Measurements from ENCODE around the gene IL15RA. TPM values are rescaled to one million over a fixed set of nuclear protein-coding genes. Genes with fewer than 3 reads are reported as not detected.
A peak's percentile ranks its signal among the peaks of the same experiment; 100 is the strongest.
"Not testable (repeated sequence)": the region's sequence is repeated elsewhere in the genome, so short reads cannot be mapped to it uniquely, and the experiment has no call there.

The IL15RA gene
- total RNA-seq, 3 donors from 2014 or later (not counting 1 experiment from before 2014, with no cell fraction given), result 10.7 to 11.8 (median 11.3) TPM

DNA sequence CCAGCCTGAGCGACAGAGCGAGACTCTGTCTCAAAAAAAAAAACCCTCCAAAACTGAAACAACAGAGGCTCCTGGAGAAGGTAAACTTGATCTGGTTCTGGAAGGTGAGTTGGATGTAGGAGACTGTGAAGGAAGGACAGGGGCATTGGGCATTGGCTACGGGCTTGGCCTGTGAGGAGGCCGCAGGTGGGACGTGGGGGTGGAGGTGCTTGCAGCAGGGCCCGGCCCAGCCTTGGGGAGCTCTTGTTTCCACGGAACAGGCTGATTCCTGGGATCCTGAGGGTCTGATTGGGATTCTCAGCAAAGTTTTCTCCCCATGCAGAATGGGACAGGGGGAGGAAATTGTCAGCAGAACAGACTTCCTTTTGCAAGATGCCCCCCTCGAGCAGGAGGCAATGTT is 30.6 kb downstream of the IL15RA start:
- 81% methylated on average over 6 of the region's 8 CpGs for WGBS (ENCODE audit: insufficient coverage)

DNA sequence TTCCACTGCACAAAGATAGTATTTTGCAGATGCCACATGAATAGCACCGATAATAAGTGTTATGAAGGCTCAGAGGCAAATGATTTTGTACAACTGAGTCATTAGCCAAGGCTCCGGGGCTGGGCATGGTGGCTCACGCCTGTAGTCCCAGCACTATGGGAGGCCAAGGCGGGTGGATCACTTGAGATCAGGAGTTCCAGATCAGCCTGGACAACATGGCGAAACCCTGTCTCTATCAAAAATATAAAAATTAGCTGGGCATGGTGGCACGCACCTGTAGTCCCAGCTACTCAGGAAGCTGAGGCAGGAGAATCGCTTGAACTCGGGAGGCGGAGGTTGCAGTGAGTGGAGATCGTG is 30.9 kb downstream of the IL15RA start:
- not testable (repeated sequence) for H3K9me3 ChIP-seq (ENCODE audit: control insufficient read depth, insufficient read depth, low read length); H3K27ac Mint-ChIP-seq; ATAC-seq

More for the DNA sequence above, 30.6 kb downstream of the IL15RA start:
- Histone ChIP-seq H3K27ac (ENCODE audit: low read length) (no peak overlapping the region), H3K36me3 (ENCODE audit: control insufficient read depth, insufficient read depth, low read length) (no peaks in the 10 kb centered on the region), H3K4me1 (ENCODE audit: control insufficient read depth, insufficient read depth, low read length) (peaks cover 19% of the 10 kb centered on the region), H3K4me3 (ENCODE audit: low read length) (no peak overlapping the region), H3K27me3 (ENCODE audit: control insufficient read depth, insufficient read depth, low read length) (no peaks in the 10 kb centered on the region), H3K9me3 (ENCODE audit: control insufficient read depth, insufficient read depth, low read length) (no peaks in the 10 kb centered on the region)
- DNase-seq (no peak), ATAC-seq (no peak)
- Mint-ChIP-seq H3K27me3 (ENCODE audit: low read depth in 2 of 2) (no peaks in the 10 kb centered on the region), H3K27ac (no peak overlapping the region), H3K36me3 (no peaks in the 10 kb centered on the region), H3K4me1 (peaks cover 11 to 14% of the 10 kb centered on the region in 2 donors), H3K9me3 (no peaks in the 10 kb centered on the region), H3K4me3 (no peak overlapping the region)
- intact Hi-C loops (cut with micrococcal nuclease), result no loop called here
- TF ChIP-seq, protein P1, sequence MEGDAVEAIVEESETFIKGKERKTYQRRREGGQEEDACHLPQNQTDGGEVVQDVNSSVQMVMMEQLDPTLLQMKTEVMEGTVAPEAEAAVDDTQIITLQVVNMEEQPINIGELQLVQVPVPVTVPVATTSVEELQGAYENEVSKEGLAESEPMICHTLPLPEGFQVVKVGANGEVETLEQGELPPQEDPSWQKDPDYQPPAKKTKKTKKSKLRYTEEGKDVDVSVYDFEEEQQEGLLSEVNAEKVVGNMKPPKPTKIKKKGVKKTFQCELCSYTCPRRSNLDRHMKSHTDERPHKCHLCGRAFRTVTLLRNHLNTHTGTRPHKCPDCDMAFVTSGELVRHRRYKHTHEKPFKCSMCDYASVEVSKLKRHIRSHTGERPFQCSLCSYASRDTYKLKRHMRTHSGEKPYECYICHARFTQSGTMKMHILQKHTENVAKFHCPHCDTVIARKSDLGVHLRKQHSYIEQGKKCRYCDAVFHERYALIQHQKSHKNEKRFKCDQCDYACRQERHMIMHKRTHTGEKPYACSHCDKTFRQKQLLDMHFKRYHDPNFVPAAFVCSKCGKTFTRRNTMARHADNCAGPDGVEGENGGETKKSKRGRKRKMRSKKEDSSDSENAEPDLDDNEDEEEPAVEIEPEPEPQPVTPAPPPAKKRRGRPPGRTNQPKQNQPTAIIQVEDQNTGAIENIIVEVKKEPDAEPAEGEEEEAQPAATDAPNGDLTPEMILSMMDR (IDR thresholded peaks at IDR 0.05), result no peak

DNA sequence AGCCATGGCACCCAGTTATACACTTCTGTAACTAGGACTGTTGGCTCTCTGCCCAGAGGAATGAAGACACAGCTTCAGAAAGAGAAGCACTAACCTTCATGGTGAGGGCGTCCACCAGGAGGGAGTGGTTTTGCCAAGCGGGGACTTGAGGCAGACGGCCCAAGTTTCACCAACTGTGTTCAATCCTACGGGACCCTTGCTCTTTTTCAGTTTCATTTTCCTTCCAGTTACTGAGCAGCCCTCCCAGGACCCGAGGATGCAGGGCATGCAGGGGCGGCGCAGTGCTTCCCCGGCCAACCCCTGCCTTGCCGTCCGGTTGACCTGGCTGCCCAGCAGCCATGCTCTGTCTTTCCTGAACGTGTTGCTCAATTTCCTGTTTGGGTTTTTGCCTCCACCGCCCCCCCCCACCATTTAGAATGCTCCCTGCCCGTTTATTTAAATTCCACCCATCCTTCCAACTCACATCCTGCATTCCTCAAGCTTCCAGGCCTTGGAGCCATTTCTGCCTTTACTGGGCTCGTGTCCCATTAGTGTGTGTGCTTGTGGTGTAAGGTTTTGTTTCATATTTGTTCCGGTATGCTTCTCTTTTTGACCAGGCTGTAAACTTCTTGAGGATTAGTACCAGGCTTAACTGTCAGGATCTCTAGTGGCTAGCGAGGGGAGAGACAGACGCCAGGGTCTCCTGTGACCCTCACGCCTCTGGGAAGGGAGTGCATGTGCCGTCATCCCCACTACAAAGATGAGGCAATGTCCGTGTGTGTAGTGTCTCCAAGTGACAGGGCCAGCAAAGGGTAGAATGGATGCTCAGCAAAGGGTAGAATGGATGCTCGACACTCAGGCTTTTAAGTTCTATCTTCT is 31.6 kb downstream of the IL15RA start:
- no peaks in the 10 kb centered on the region for H3K36me3 Mint-ChIP-seq
- H3K27me3 ChIP-seq (ENCODE audit: control insufficient read depth, insufficient read depth, low read length), result no peaks in the 10 kb centered on the region
- H3K4me1 Mint-ChIP-seq, result peaks cover 11 to 14% of the 10 kb centered on the region in 2 donors
- H3K9me3 ChIP-seq (ENCODE audit: control insufficient read depth, insufficient read depth, low read length), result no peaks in the 10 kb centered on the region
- H3K27me3 Mint-ChIP-seq (ENCODE audit: low read depth in 2 of 2), result no peaks in the 10 kb centered on the region
- WGBS (ENCODE audit: insufficient coverage), result 45% methylated on average over 21 of the region's 21 CpGs
- TF ChIP-seq, protein P1 (IDR thresholded peaks at IDR 0.05), result no peak
- DNase-seq (no peak), ATAC-seq (peak in 1 of 3 donors; percentile 42)
- no peaks in the 10 kb centered on the region for H3K9me3 Mint-ChIP-seq
- peak overlapping the region in 1 of 2 donors; percentile 63 for H3K27ac Mint-ChIP-seq
- H3K4me3 ChIP-seq (ENCODE audit: low read length), result no peak overlapping the region
- intact Hi-C loops (cut with micrococcal nuclease), result no loop called here
- H3K36me3 ChIP-seq (ENCODE audit: control insufficient read depth, insufficient read depth, low read length), result no peaks in the 10 kb centered on the region
- H3K4me3 Mint-ChIP-seq, result peak overlapping the region; percentile 80
- H3K4me1 ChIP-seq (ENCODE audit: control insufficient read depth, insufficient read depth, low read length), result peaks cover 19% of the 10 kb centered on the region
- H3K27ac ChIP-seq (ENCODE audit: low read length), result no peak overlapping the region

More for the DNA sequence above, 30.9 kb downstream of the IL15RA start:
- intact Hi-C loops (cut with micrococcal nuclease); H3K36me3 Mint-ChIP-seq; H3K27ac ChIP-seq (ENCODE audit: low read length); DNase-seq; H3K4me3 ChIP-seq (ENCODE audit: low read length); H3K27me3 Mint-ChIP-seq (ENCODE audit: low read depth in 2 of 2); H3K27me3 ChIP-seq (ENCODE audit: control insufficient read depth, insufficient read depth, low read length); H3K9me3 Mint-ChIP-seq; H3K36me3 ChIP-seq (ENCODE audit: control insufficient read depth, insufficient read depth, low read length): not testable (repeated sequence)
- peaks cover 19% of the 10 kb centered on the region for H3K4me1 ChIP-seq (ENCODE audit: control insufficient read depth, insufficient read depth, low read length)
- Mint-ChIP-seq H3K4me1 (peaks cover 11 to 14% of the 10 kb centered on the region in 2 donors), H3K4me3 (peak overlapping the region; percentile 80)
- 98% methylated on average over 10 of the region's 10 CpGs for WGBS (ENCODE audit: insufficient coverage)

DNA sequence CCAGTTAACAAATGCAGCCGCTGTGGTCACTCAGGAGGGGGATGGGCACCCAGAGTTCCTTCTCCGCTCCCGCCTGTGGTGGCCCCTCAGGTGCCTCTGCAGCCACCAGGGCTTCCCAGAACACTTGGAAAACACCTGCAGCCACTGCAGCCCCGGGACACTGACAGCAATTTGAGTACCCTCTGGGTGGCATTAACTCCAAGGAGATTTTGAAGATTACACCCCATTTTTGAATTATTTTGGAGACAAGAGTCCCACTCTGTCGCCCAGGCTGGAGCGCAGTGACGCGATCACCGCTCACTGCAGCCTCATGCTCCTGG is 32.2 kb downstream of the IL15RA start:
- H3K9me3 ChIP-seq (ENCODE audit: control insufficient read depth, insufficient read depth, low read length), result no peaks in the 10 kb centered on the region
- H3K4me3 Mint-ChIP-seq, result no peak overlapping the region
- H3K27ac ChIP-seq (ENCODE audit: low read length), result no peak overlapping the region
- 85% methylated on average over 9 of the region's 9 CpGs for WGBS (ENCODE audit: insufficient coverage)
- H3K4me1 Mint-ChIP-seq, result peaks cover 11 to 14% of the 10 kb centered on the region in 2 donors
- no peak overlapping the region for H3K4me3 ChIP-seq (ENCODE audit: low read length)
- DNase-seq, result no peak
- H3K27ac Mint-ChIP-seq, result no peak overlapping the region
- H3K9me3 Mint-ChIP-seq, result no peaks in the 10 kb centered on the region
- no peaks in the 10 kb centered on the region for H3K27me3 Mint-ChIP-seq (ENCODE audit: low read depth in 2 of 2)
- intact Hi-C loops (cut with micrococcal nuclease), result no loop called here
- no peak for ATAC-seq
- peaks cover 19% of the 10 kb centered on the region for H3K4me1 ChIP-seq (ENCODE audit: control insufficient read depth, insufficient read depth, low read length)
- H3K36me3 Mint-ChIP-seq, result no peaks in the 10 kb centered on the region
- no peaks in the 10 kb centered on the region for H3K27me3 ChIP-seq (ENCODE audit: control insufficient read depth, insufficient read depth, low read length)
- TF ChIP-seq, protein P1 (IDR thresholded peaks at IDR 0.05), result no peak
- H3K36me3 ChIP-seq (ENCODE audit: control insufficient read depth, insufficient read depth, low read length), result no peaks in the 10 kb centered on the region

Data from natural killer cell (primary cell).